Stimulated activated CD8-positive, alpha-beta memory T cell treated with anti-CD3 and anti-CD28 coated beads, Interleukin-7, amount 100 ng/mL, for 48 hours (primary cell): ENCODE results near the gene SH3RF3.

Experiments used
- DNase-seq, 2 donors: peaks; one replicate each; pipeline ENCODE4 v3.0.0-alpha.2; 2020; ENCODE audit warnings: low read depth in 1 of 2; ENCODE audit errors: extremely low read depth in 1 of 2

SH3RF3 gene

DNA sequence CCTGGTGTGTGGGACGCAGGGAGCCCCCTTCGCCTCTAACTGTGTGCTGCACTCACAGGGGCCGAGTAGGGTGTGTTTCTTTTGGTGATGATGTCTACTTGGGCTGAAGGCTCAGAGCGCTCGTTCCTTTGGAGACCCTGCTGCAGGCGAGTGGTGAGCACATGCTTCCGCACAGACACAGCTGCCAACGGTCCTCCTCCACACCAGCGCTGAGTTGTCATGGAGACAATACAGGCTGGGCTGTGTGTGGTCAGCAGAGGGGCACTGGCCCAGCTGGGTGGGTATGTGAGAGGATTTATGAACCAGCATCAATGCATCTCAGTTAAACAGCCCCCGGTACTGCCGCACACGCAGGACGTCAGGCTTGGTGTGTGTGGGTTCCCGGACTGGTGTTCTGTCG lies 143.5 kb downstream of the SH3RF3 start:
- DNase-seq, result no peak

GRCh38 chr2:109275120-109276012 lies 146.4 kb downstream of the SH3RF3 start:
- DNase-seq, result no peak

DNA sequence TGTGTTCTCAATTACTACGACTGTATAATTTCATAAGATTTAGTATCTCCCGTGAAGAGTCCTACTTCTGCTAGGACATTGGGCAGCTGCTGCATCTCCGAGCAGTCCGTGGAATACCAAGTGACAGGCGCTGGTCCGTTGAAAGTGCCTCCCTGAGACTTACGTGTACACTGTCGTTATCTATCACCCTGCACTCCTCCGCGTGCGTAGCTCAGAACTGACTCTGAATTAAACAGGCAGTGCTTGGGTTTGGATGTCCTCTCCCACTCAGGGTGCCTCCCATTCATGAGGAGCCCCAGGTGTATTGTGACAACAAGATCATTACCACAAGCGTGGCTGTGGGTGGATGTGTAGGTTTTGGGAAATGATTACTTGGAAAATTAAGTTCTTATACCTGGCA lies 148.4 kb downstream of the SH3RF3 start:
- no peak for DNase-seq

DNA sequence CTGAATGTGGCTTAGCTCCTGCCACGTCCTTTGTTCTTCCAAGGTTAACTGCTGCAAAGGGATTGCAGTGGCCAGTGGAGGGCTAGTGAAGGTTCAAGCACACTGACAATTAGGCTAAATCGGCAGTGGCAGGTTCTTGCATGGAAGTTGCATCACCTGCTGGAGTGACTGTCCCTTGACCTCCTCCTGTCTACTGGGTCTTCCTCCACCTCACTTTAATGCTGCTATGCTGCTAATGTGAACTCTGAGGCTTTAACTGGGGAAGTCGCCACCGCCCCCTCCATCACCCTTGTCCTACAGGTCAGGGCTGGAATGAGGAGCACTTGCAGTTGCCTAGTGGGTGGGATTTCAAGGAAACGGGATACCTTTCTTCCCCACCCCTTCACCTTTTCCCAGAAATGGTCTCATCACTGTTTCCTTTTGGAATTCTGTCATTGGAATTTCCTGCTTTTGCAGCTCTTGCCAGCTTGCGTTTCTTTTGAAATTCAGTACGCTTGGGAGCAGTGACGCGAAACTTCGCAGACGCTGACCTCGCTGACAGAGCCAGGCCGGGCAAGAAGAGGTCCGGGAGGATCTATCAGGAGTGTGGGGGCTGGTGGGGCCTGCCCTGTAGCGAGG lies 150.3 kb downstream of the SH3RF3 start:
- DNase-seq, result no peak

DNA sequence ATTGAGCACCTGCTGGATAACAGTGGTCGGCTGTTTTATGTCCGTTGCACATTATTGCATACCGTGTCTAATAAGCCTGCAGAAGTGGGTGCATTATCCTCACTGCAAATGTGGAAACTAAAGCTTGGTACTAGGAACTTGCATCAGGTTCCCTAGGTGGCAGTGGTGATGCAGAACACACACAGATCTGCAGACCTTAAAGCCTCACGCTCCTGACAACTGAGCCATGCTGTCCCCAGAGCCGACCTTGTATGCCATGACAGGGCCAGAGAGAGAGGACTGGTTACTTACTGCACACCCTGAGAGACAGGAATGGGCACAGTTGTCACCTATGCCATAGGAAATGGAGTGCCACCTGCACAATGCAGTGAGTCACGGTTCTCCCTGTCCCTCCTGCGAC lies 151.8 kb downstream of the SH3RF3 start:
- DNase-seq, result no peak

GRCh38 chr2:109282360-109282759 lies 153.4 kb downstream of the SH3RF3 start:
- no peak for DNase-seq

GRCh38 chr2:109282865-109283264 lies 153.9 kb downstream of the SH3RF3 start:
- DNase-seq, result no peak

GRCh38 chr2:109284826-109285225 lies 155.8 kb downstream of the SH3RF3 start:
- no peak for DNase-seq

DNA sequence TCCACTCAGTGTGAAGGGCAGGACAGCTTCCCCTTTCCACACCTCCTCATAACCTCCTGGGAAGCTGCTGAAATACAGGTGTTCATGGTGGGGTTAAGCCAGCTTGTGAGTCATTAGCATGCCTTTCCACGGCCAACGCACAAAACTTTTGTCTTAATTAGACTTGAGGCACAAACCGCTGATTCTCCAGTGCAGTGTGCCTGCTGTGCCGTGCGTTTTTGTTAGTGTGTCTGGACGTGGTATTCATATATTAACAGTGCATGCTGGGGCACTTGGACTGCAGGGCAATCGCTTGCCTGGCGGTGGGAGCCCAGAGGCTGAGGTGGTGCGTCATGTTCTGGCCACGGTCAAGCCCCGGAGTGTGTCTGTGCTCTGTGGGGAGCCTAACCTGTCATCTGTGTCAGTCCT lies 156.2 kb downstream of the SH3RF3 start:
- DNase-seq, result no peak

DNA sequence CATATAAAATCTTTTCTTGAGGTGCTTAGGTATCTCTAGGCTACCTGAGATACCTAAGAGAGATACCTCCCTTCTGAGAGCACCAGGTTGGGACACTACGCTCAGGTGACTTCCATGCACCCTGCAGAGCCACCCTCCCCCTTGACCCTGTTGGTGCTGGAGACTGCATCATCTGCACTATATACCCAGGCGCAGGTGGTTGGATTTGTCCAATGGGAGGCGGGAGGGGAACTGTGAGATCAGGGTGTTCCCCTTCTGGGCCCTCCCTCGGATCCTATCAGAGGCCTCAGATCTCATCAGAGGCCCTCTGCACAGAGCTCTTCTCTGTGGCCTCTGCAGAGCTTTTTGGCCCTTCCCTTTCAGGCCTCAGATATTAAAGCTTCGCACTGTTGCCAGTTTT lies 158.4 kb downstream of the SH3RF3 start:
- no peak for DNase-seq

DNA sequence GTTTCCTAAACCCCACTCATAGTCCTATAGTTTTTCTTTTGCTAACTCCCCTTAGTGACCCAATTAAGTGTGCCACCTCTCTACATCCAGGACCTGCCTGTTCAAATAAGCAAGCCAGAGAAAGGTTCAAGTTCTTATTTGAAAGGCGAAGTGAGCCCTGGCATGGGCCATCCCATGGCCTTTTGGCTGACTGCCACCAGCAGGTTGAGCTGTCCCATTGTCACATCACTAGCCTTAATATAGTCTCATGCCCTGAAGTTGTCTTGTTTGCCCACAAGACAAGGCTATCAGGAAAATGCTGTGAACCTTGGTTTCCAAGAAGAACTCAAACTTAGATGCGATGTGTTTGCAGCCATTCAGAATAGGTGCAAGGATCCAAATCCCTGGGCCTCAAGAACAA lies 158.8 kb downstream of the SH3RF3 start:
- DNase-seq, result no peak

- no peak for DNase-seq
These were observed 159.8 kb downstream of the SH3RF3 start for GRCh38 chr2:109288544-109289368.

GRCh38 chr2:109289504-109290222 lies 160.7 kb downstream of the SH3RF3 start:
- no peak for DNase-seq

DNA sequence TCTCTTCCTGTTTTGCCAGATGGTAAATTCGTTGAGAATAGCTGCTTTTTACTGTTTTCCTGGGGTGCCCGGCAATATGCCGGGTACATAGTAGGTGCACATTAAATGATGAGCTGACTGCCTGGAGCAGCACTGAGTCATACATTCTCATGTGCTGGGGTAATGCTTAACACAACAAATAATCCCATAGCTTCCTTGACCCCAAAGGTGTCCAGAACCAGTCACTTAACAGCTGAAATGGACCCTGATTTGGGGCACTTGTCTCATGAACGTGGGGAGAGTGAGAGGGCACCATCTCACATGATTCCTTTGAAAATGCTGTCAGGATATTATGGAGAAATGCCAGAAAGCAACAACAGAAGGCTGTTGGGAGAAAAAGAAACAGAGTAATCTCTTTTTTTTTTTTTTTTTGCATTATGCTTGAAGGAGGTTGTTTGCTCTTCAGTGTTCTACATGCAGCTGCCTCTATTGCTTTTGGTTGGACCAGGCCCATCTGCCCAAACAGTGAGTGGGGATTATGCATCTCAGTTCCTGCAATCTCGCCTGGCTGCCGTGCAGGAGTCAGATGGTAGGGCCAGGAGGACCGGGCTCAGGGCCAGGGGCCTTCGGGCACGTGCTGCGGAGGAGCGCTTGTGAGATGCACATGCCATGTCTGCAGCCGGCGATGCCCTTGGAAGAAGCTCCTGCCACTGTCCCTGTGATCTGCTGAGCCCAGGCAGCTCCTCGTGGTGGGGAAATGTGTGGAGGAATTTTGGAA lies 162.1 kb downstream of the SH3RF3 start:
- no peak for DNase-seq

DNA sequence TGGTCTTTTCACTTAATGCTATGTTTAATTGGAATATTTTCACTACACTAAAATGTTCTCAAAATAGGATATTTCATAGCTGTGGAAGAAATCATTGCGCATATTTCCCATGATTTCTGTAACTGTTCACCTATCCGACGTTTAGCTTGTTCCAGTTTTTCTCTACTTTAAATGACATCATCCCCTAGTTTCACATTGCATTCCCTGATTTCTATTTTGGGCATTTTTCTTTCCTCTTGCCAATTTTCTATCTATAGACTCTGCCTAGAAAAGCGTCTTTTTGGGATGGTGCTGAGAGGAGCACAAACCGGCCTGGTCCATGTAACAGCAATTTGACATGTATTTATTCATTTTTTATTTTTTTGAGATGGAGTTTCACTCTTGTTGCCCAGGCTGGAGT lies 163.4 kb downstream of the SH3RF3 start:
- DNase-seq, result no peak

DNA sequence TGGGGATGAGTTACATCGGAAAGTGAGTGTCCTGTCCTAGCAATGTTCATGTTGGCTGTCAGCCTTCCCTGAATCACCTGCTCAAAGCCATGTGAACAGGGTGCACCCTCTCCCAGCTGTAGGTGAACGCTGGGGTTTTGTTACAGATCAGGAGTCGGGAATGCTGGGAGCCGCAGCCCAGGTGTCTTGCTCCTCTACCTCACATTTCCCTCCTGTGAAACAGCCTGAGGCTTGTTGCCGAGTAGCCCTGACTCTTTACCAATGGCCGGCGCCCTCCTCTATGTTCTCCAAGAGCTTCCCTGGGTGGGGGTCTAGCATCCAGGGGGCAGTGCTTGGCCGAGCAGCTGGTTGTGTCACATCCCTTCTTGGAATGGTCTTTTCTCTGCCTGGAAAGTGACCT lies 164.7 kb downstream of the SH3RF3 start:
- no peak for DNase-seq

DNA sequence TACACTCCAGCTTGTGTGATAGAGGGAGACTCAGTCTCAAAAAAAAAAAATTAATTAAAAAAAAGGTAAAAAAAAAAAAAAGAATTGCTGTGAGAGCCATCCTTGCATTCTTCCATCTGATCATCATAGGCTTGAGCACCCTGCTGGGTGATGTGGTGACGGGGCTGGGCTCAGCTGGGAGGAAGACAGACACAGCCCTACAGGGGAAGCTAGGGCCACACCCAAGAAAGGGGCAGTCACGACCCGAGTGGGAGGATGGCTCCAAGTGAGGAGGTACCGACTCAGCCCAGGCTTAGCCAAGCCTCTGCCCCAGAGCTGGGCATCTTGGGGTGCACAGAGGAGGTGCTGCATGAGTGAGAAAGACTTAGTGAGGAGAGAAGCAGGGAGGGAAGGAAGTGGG lies 165.5 kb downstream of the SH3RF3 start:
- DNase-seq, result no peak

- no peak for DNase-seq
These were observed 166.2 kb downstream of the SH3RF3 start for GRCh38 chr2:109295070-109295780.

- no peak for DNase-seq
These were observed 166.7 kb downstream of the SH3RF3 start for GRCh38 chr2:109295781-109296117.
